Ascending aorta (tissue), 2 donors: ENCODE results near the gene ACOXL. TPM values are rescaled to one million over a fixed set of nuclear protein-coding genes. Genes with fewer than 3 reads are reported as not detected.

Source experiments
- DNase-seq, 2 donors: peaks; one replicate each; pipeline ENCODE4 v3.0.0-alpha.2; 2019; ENCODE audit warnings: low spot score in 2 of 2
- H3K27ac ChIP-seq, 2 donors: fragments of 200-600 bp; sonication (generic); one replicate each; pipeline ENCODE4 v1.5.1; 2016 to 2017; ENCODE audit warnings: mild to moderate bottlenecking in 1 of 2
- H3K27me3 ChIP-seq: fragments of 200-600 bp; sonication (generic); one replicate; pipeline ENCODE4 v1.5.1; 2017
- H3K36me3 ChIP-seq, 2 donors: fragments of 200-600 bp; sonication (generic); one replicate each; pipeline ENCODE4 v1.5.1; 2016
- H3K4me1 ChIP-seq, 2 donors: fragments of 200-600 bp; sonication (generic); one replicate each; pipeline ENCODE4 v1.5.1; 2016 to 2017; ENCODE audit warnings: mild to moderate bottlenecking in 1 of 2
- H3K4me3 ChIP-seq, 2 donors: fragments of 200-600 bp; sonication (generic); one replicate each; pipeline ENCODE4 v1.5.1; 2016 to 2017; ENCODE audit warnings: mild to moderate bottlenecking in 1 of 2
- H3K9me3 ChIP-seq, 2 donors: fragments of 200-600 bp; sonication (generic); one replicate each; pipeline ENCODE4 v1.5.1; 2016
- CTCF ChIP-seq, 3 experiments: fragments of 200-600 bp in 2 of 3; fragments of 450-650 bp in 1 of 3; sonication (generic) in 2 of 3; IDR thresholded peaks; one replicate each; pipeline ENCODE4 v1.5.1; 2016 to 2019; ENCODE audit warnings: antibody characterized with exemption in 3 of 3, mild to moderate bottlenecking in 1 of 3, moderate library complexity in 1 of 3
- intact Hi-C: fragments of 100-400 bp; cut with DNase I; formaldehyde crosslinking; loops from one replicate; pipeline ENCODE4 v1.15.1; 2023
- total RNA-seq: library from RNA; depleted of rRNA; stranded (reverse); fragments of >200 nt; gene quantifications from one replicate; pipeline ENCODE4 v1.1.0, GENCODE V29; 2016

ACOXL gene
- total RNA-seq, 1 donor from 2014 or later: not detected

GRCh38 chr2:111007757-111008688 lies 275.6 kb downstream of the ACOXL start:
- H3K4me1 ChIP-seq: no peaks in the 10 kb centered on the region
- no peaks in the 10 kb centered on the region for H3K27me3 ChIP-seq
- H3K9me3 ChIP-seq: no peaks in the 10 kb centered on the region
- DNase-seq: no peak
- TF ChIP-seq CTCF (IDR thresholded peaks at IDR 0.05): no peak
- H3K36me3 ChIP-seq: no peaks in the 10 kb centered on the region
- intact Hi-C loops: no loop called here
- no peak overlapping the region for H3K27ac ChIP-seq
- no peak overlapping the region for H3K4me3 ChIP-seq

GRCh38 chr2:111011218-111011617 lies 278.8 kb downstream of the ACOXL start:
- TF ChIP-seq CTCF (IDR thresholded peaks at IDR 0.05): no peak
- H3K9me3 ChIP-seq: no peaks in the 10 kb centered on the region
- H3K27ac ChIP-seq: no peak overlapping the region
- DNase-seq: no peak
- no peak overlapping the region for H3K4me3 ChIP-seq
- intact Hi-C loops: no loop called here
- H3K36me3 ChIP-seq: no peaks in the 10 kb centered on the region
- no peaks in the 10 kb centered on the region for H3K4me1 ChIP-seq
- H3K27me3 ChIP-seq: no peaks in the 10 kb centered on the region

- H3K4me1 ChIP-seq: no peaks in the 10 kb centered on the region
- DNase-seq: no peak
- intact Hi-C loops: no loop called here
- H3K27me3 ChIP-seq: no peaks in the 10 kb centered on the region
- H3K9me3 ChIP-seq: no peaks in the 10 kb centered on the region
- H3K27ac ChIP-seq: no peak overlapping the region
- H3K4me3 ChIP-seq: no peak overlapping the region
- H3K36me3 ChIP-seq: no peaks in the 10 kb centered on the region
- no peak for TF ChIP-seq CTCF (IDR thresholded peaks at IDR 0.05)
These were observed 283.1 kb downstream of the ACOXL start for GRCh38 chr2:111015283-111015995.

- H3K9me3 ChIP-seq: no peaks in the 10 kb centered on the region
- no peak overlapping the region for H3K4me3 ChIP-seq
- no peak for TF ChIP-seq CTCF (IDR thresholded peaks at IDR 0.05)
- no peak overlapping the region for H3K27ac ChIP-seq
- H3K27me3 ChIP-seq: no peaks in the 10 kb centered on the region
- H3K4me1 ChIP-seq: no peaks in the 10 kb centered on the region
- intact Hi-C loops: no loop called here
- no peak for DNase-seq
- no peaks in the 10 kb centered on the region for H3K36me3 ChIP-seq
These were observed 284.8 kb downstream of the ACOXL start for GRCh38 chr2:111017034-111017622.

GRCh38 chr2:111017909-111018308 lies 285.5 kb downstream of the ACOXL start:
- H3K36me3 ChIP-seq: no peaks in the 10 kb centered on the region
- intact Hi-C loops: no loop called here
- H3K4me3 ChIP-seq: no peak overlapping the region
- H3K9me3 ChIP-seq: no peaks in the 10 kb centered on the region
- no peak for DNase-seq
- no peaks in the 10 kb centered on the region for H3K27me3 ChIP-seq
- H3K4me1 ChIP-seq: no peaks in the 10 kb centered on the region
- no peak for TF ChIP-seq CTCF (IDR thresholded peaks at IDR 0.05)
- H3K27ac ChIP-seq: no peak overlapping the region
